Vagina (tissue), 2 donors: ENCODE results near the gene ABAT.

Source experiments
- CTCF ChIP-seq, 3 experiments: fragments of 450-650 bp in 2 of 3; fragments of 200-600 bp in 1 of 3; sonication (generic) in 1 of 3; IDR thresholded peaks; one replicate each; pipeline ENCODE4 v1.5.1; 2017 to 2019; ENCODE audit warnings: antibody characterized with exemption in 3 of 3, mild to moderate bottlenecking in 2 of 3, moderate library complexity in 2 of 3
- POLR2A ChIP-seq, 2 donors: fragments of 450-650 bp; IDR thresholded peaks; one replicate each; pipeline ENCODE4 v1.6.1; 2017; ENCODE audit warnings: antibody characterized with exemption in 2 of 2, mild to moderate bottlenecking in 2 of 2, moderate library complexity in 2 of 2
- POLR2AphosphoS5 ChIP-seq, 2 donors: sonication (generic); formaldehyde crosslinking; IDR thresholded peaks; one replicate each; pipeline ENCODE4 v1.9.0; 2017; ENCODE audit warnings: antibody characterized with exemption in 2 of 2, mild to moderate bottlenecking in 2 of 2, low read depth in 1 of 2; ENCODE audit not compliant: insufficient read depth in 1 of 2

- TF ChIP-seq CTCF (IDR thresholded peaks at IDR 0.05) = no peak
- TF ChIP-seq POLR2A (IDR thresholded peaks at IDR 0.05) = no peak
- TF ChIP-seq POLR2AphosphoS5 (IDR thresholded peaks at IDR 0.05; ENCODE audit: insufficient read depth in 1 of 2, low read depth in 1 of 2) = no peak
Observed at GRCh38 chr16:8661703-8662102, 12.7 kb upstream of the ABAT start.
